A549 (cell line): ENCODE results near the gene TRABD. TPM values are rescaled to one million over a fixed set of nuclear protein-coding genes. Genes with fewer than 3 reads are reported as not detected.

Experiments
- ATAC-seq, 2 experiments: fragments of 200-7000 bp in 1 of 2; fragments of >200 bp in 1 of 2; cut with Nextera tagmentation in 1 of 2; cut with Tn5 transposase in 1 of 2; 3 replicates each; pipeline versions ENCODE4 v1.8.0 to v1.9.1; 2018 to 2020; ENCODE audit warnings: mild to moderate bottlenecking in 1 of 2, moderate library complexity in 1 of 2
- CTCF ChIA-PET: fragments of 300-600 bp; sonication (Branson Sonifier 250); formaldehyde crosslinking; extraction: SDS; loops from one replicate; lab custom pipeline; 2021; ENCODE audit warnings: antibody characterized with exemption, inconsistent platforms; lab: Yijun Ruan, JAX
- POLR2A ChIA-PET: fragments of 350-600 bp; formaldehyde crosslinking; extraction: SDS; loops from one replicate; lab custom pipeline; 2021; ENCODE audit warnings: antibody characterized with exemption, inconsistent platforms; lab: Yijun Ruan, JAX
- DNase-seq, 2 experiments: peaks; one replicate each; pipeline versions ENCODE4 v3.0.0 to v3.0.0-alpha.2; 2011 to 2016; ENCODE audit warnings: low read depth in 1 of 2, low spot score in 1 of 2
- FAIRE-seq: peaks from 2 replicates; lab custom pipeline; 2011; peaks lifted over from hg19 to GRCh38; lab: Jason Lieb, UNC
- H3K27ac ChIP-seq, 2 experiments: fragments of >200 bp; sonication (Bioruptor Twin); formaldehyde crosslinking; 3 replicates each; pipeline ENCODE4 v1.5.1; 2016 to 2017
- H3K4me1 ChIP-seq: fragments of >200 bp; sonication (Bioruptor Twin); formaldehyde crosslinking; 3 replicates; pipeline ENCODE4 v1.6.1; 2016
- H3K4me2 ChIP-seq: fragments of >200 bp; sonication (Bioruptor Twin); formaldehyde crosslinking; 3 replicates; pipeline ENCODE4 v1.6.1; 2016
- H3K4me3 ChIP-seq: fragments of >200 bp; sonication (Bioruptor Twin); formaldehyde crosslinking; 3 replicates; pipeline ENCODE4 v1.5.1; 2016
- H3K9me3 ChIP-seq: fragments of >200 bp; sonication (Bioruptor Twin); formaldehyde crosslinking; 3 replicates; pipeline ENCODE4 v1.6.1; 2016
- CBX8 ChIP-seq: fragments of 200-600 bp; sonication (generic); IDR thresholded peaks from 2 replicates; pipeline ENCODE4 v1.6.1; 2016
- CEBPB ChIP-seq, 2 experiments: fragments of >200 bp in 1 of 2; sonication (Bioruptor Twin) in 1 of 2; formaldehyde crosslinking in 1 of 2; IDR thresholded peaks; 2 replicates each; pipeline ENCODE4 v1.6.1; 2012 to 2016
- CHD2 ChIP-seq: fragments of 150-350 bp; IDR thresholded peaks from 2 replicates; pipeline ENCODE4 v1.6.1; 2014; ENCODE audit warnings: low read length; ENCODE audit not compliant: partially characterized antibody
- EHF ChIP-seq: fragments of 250-450 bp; sonication (Bioruptor Pico); IDR thresholded peaks from 2 replicates; pipeline ENCODE4 v1.5.0; 2020; ENCODE audit warnings: mild to moderate bottlenecking
- ESRRA ChIP-seq: fragments of 150-350 bp; IDR thresholded peaks from 2 replicates; pipeline ENCODE4 v1.6.1; 2014; ENCODE audit warnings: mild to moderate bottlenecking, low read length, borderline replicate concordance
- FOXS1 ChIP-seq: fragments of 250-450 bp; sonication (Bioruptor Pico); IDR thresholded peaks from 2 replicates; pipeline ENCODE4 v1.5.0; 2020; ENCODE audit warnings: mild to moderate bottlenecking, moderate library complexity
- KDM1A ChIP-seq: fragments of 200-600 bp; sonication (generic); IDR thresholded peaks from 2 replicates; pipeline ENCODE4 v1.6.1; 2016; ENCODE audit warnings: low read depth, mild to moderate bottlenecking
- NFE2L2 ChIP-seq: fragments of 150-350 bp; conservative IDR thresholded peaks from 2 replicates; pipeline ENCODE4 v1.6.1; 2014; ENCODE audit warnings: low read length
- NR3C1 ChIP-seq: fragments of >200 bp; sonication (Bioruptor Twin); formaldehyde crosslinking; IDR thresholded peaks from 3 replicates; pipeline ENCODE4 v1.6.1; 2017
- RAD21 ChIP-seq, 2 experiments: fragments of >200 bp in 1 of 2; sonication (Bioruptor Twin) in 1 of 2; formaldehyde crosslinking in 1 of 2; IDR thresholded peaks in 1 of 2; conservative IDR thresholded peaks in 1 of 2; 2 replicates in 1 of 2; 3 replicates in 1 of 2; pipeline ENCODE4 v1.6.1; 2012 to 2018; ENCODE audit warnings: inconsistent platforms in 1 of 2
- RARB ChIP-seq: fragments of 250-450 bp; sonication (Bioruptor Pico); IDR thresholded peaks from 2 replicates; pipeline ENCODE4 v1.8.0; 2021; ENCODE audit warnings: mild to moderate bottlenecking, moderate library complexity
- SMC3 ChIP-seq: fragments of >200 bp; sonication (Bioruptor Twin); formaldehyde crosslinking; IDR thresholded peaks from 3 replicates; pipeline ENCODE4 v1.6.1; 2018; ENCODE audit warnings: inconsistent platforms
- TP53 ChIP-seq: fragments of 250-450 bp; sonication (Bioruptor Pico); IDR thresholded peaks from 2 replicates; pipeline ENCODE4 v1.5.0; 2021; ENCODE audit warnings: mild to moderate bottlenecking, moderate library complexity
- whole genome bisulfite sequencing: methylation state at CpG from one replicate; pipeline ENCODE4 v1.1.6; 2017; ENCODE audit errors: missing lambda C conversion rate; 5-methylcytosine and 5-hydroxymethylcytosine counted together
- polyA plus RNA-seq, 4 experiments: library from polyadenylated mRNA; depleted of rRNA in 3 of 4; stranded (reverse); fragments of >200 nt; fragmentation: RNase III in 1 of 4; extraction: RNeasy Plus Mini Kit Qiagen cat#74134 plus additional on column Dnase treatment in 1 of 4; gene quantifications; 2 replicates in 3 of 4; 3 replicates in 1 of 4; pipeline ENCODE4 v1.2.3, GENCODE V29; 2011 to 2017
- TF ChIP-seq, protein P1 (sequence below): fragments of 250-450 bp; sonication (Bioruptor Pico); IDR thresholded peaks from 2 replicates; pipeline ENCODE4 v1.5.0; 2020; ENCODE audit warnings: low read depth, mild to moderate bottlenecking, moderate library complexity
- TF ChIP-seq, protein P2 (sequence below): fragments of >200 bp; sonication (Bioruptor Twin); formaldehyde crosslinking; IDR thresholded peaks from 3 replicates; pipeline ENCODE4 v1.5.1; 2016

Gene TRABD
- polyA plus RNA-seq, 2 of the 4 experiments (the other 2 are of a cell fraction), result 14.8 to 30.4 TPM

DNA sequence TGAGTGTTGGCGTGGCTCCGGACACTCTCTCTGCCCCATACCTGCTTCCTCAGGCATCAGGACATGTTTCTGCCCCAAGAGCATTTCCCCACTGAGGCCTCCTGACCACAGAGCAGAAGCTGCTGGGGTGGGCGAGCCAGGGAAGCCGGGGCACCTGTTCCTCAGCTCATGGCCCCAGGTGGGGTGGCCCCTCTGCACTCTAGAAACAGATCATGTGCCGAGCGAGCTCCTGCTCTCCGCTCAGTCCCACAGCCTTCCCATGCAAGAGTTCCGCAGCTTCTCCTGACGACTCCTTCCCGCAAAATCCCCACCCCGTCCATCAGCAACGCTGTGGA, 37.6 kb upstream of the TRABD start (continued):
- no peak for TF ChIP-seq FOXS1 (CRISPR knock-in tag)

DNA sequence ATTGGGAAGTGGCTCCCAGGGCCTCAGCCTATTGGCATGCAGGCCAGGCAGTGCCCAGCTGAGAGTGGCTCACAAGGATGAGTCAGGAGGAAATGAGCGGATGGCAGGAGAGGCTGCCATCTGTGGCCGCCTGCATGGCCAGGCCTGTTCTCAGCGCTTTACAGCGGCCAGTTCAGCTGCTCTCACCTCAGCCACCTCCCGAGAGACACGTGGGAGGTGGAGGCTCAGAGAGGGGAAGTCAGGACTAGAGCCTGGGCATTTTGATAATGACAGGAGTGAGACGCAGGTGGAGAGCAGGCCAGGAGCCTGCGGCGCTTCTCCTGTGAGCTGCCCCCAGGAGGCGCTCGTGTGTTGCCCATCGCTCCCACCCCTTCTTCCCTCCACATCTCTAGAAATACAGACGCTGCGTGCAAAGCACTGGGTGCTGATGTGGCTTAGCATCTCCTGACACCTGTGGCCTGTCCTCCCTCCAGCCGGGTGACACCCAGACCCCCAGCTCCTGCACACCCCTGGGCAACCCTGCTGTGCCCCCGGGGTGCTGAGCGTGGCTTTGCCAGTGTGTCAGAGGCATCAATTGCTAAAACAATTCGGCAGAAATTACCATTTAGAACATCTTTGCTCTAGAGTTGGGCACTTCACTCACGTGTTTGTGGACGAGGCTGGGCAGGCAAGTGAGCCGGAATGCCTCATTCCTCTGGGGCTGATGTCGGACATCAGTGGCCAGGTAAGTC, 36.6 kb upstream of the TRABD start:
- no peak overlapping the region for H3K4me3 ChIP-seq
- POLR2A ChIA-PET, result interaction anchor here (0.7 kb wide), 1 partner anchor 59 kb away, joined by 5 read pairs; no protein-coding TSS in a partner anchor

DNA sequence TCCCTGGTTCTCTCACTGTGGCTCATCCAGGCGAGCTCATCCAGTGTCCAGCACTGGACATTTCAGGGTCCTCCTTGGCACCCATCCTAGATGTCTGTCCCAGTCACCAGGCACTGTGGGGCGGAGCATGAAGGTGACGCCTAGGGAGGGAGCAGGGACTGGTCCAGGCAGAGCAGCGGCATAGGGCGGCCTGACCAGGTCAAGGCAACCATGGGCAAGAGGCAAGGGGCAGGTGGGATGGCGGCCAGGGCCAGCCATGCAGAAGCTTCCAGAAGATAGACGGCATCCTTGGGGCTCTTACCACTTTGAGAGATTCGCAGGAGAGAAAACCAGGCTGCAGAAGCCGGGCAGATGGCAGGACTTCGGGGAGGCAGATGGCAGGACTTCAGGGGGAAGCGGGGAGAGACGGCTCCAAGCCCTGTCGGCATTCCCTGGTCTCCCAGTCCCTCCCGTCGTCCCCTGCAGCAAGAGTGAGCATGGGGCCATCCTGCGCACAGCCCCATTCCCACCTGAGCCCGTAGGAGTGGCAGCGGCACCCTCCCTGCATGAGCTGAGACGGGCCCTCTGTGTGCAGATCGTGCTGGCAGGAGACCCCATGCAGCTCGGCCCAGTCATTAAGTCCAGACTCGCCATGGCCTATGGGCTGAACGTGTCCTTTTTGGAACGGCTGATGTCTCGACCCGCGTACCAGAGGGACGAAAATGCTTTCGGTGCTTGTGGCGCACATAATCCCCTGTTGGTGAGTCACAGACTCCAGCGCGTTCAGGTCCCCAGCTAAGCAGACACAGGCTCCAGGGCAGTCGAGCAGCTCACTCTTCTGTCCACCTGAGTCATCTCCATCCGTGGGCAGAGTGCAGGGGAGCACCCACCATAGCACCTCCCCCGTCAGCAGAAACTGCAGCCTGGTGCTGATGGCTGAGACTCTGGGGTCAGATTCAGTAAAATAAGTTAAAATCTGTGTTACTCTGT, 35.3 kb upstream of the TRABD start:
- Histone ChIP-seq H3K27ac (no peak overlapping the region), H3K4me3 (no peak overlapping the region), H3K4me1 (no peaks in the 10 kb centered on the region), H3K4me2 (no peak overlapping the region), H3K9me3 (no peaks in the 10 kb centered on the region)
- FAIRE-seq, result no peak
- no peak for ATAC-seq
- no peak for DNase-seq
- TF ChIP-seq KDM1A (no peak), CEBPB (IDR thresholded peaks at IDR 0.05) (no peak), ESRRA (no peak), EHF (CRISPR knock-in tag) (no peak), TP53 (CRISPR knock-in tag) (no peak)
- ChIA-PET POLR2A (interaction anchor here (0.7 kb wide), 1 partner anchor 58 kb away, joined by 5 read pairs; no protein-coding TSS in a partner anchor), CTCF (interaction anchor here (0.8 to 7.3 kb wide), 16 partner anchors 8 to 219 kb away, joined by 3 to 32 read pairs (median 8); no protein-coding TSS in a partner anchor)
- WGBS, result 68% methylated on average over 22 of the region's 35 CpGs

More for the DNA sequence above, 36.6 kb upstream of the TRABD start:
- DNase-seq (peak; percentile 67 to 81), FAIRE-seq (no peak)
- no peaks in the 10 kb centered on the region for H3K9me3 ChIP-seq
- TF ChIP-seq CHD2, result no peak
- TF ChIP-seq, protein P1, sequence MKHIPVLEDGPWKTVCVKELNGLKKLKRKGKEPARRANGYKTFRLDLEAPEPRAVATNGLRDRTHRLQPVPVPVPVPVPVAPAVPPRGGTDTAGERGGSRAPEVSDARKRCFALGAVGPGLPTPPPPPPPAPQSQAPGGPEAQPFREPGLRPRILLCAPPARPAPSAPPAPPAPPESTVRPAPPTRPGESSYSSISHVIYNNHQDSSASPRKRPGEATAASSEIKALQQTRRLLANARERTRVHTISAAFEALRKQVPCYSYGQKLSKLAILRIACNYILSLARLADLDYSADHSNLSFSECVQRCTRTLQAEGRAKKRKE (CRISPR knock-in tag), result no peak
- no peak for TF ChIP-seq RARB
- no peak for TF ChIP-seq CBX8
- no peak for TF ChIP-seq NFE2L2
- peak; percentile 57 for TF ChIP-seq SMC3
- peak; percentile 77 to 80 for TF ChIP-seq RAD21 (conservative IDR thresholded peaks at IDR 0.05 in 1 of 2, IDR thresholded peaks at IDR 0.05 in 1 of 2)
- TF ChIP-seq FOXS1 (CRISPR knock-in tag), result no peak
- TF ChIP-seq, protein P2, sequence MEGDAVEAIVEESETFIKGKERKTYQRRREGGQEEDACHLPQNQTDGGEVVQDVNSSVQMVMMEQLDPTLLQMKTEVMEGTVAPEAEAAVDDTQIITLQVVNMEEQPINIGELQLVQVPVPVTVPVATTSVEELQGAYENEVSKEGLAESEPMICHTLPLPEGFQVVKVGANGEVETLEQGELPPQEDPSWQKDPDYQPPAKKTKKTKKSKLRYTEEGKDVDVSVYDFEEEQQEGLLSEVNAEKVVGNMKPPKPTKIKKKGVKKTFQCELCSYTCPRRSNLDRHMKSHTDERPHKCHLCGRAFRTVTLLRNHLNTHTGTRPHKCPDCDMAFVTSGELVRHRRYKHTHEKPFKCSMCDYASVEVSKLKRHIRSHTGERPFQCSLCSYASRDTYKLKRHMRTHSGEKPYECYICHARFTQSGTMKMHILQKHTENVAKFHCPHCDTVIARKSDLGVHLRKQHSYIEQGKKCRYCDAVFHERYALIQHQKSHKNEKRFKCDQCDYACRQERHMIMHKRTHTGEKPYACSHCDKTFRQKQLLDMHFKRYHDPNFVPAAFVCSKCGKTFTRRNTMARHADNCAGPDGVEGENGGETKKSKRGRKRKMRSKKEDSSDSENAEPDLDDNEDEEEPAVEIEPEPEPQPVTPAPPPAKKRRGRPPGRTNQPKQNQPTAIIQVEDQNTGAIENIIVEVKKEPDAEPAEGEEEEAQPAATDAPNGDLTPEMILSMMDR, result peak; percentile 74
- no peak for TF ChIP-seq NR3C1
- TF ChIP-seq, all 56 proteins: peak for 3
- 13% methylated on average over 19 of the region's 22 CpGs for whole genome bisulfite sequencing
- peak; percentile 77 to 91 for ATAC-seq
- CTCF ChIA-PET, result interaction anchor here (0.6 to 7.3 kb wide), 32 partner anchors 9 to 291 kb away, joined by 3 to 32 read pairs (median 5); partner anchors contain the start of gene HDAC10
- Histone ChIP-seq H3K27ac (peak overlapping the region in 1 of 2 experiments; percentile 66; a peak in 2 of 6 replicates), H3K4me2 (0 out of 3 replicates have a peak overlapping the region, but pooled peaks have one; percentile 40), H3K4me1 (no peaks in the 10 kb centered on the region)
